H1 (cell line): ENCODE results near the gene ELOVL1.

ENCODE experiments used
- CTCF ChIP-seq, 3 experiments: IDR thresholded peaks; 1 replicate in 2 of 3; 2 replicates in 1 of 3; pipeline versions ENCODE4 v1.5.1 to v1.6.1; 2011; ENCODE audit warnings: low read length in 3 of 3, mild to moderate bottlenecking in 3 of 3, inconsistent platforms in 2 of 3, low read depth in 1 of 3, moderate library complexity in 1 of 3; ENCODE audit not compliant: insufficient read depth in 1 of 3; ENCODE audit errors: control extremely low read depth in 1 of 3
- E2F6 ChIP-seq: IDR thresholded peaks from 2 replicates; pipeline ENCODE4 v1.6.1; 2012; ENCODE audit warnings: inconsistent platforms
- EZH2 ChIP-seq: fragments of 200-600 bp; sonication (generic); IDR thresholded peaks from 2 replicates; pipeline ENCODE4 v1.7.1; 2012; ENCODE audit warnings: low read depth, mild to moderate bottlenecking, moderate library complexity, low read length, inconsistent platforms; ENCODE audit not compliant: severe bottlenecking
- MAX ChIP-seq: IDR thresholded peaks from 2 replicates; pipeline ENCODE4 v1.6.1; 2012; ENCODE audit warnings: inconsistent platforms
- NRF1 ChIP-seq: IDR thresholded peaks from 2 replicates; pipeline ENCODE4 v1.6.1; 2011; ENCODE audit warnings: mild to moderate bottlenecking, low read depth, low read length, improper control_type of control experiment
- POLR2A ChIP-seq, 2 experiments: IDR thresholded peaks; 1 replicate in 1 of 2; 2 replicates in 1 of 2; pipeline ENCODE4 v1.6.1; 2011; ENCODE audit warnings: low read depth in 2 of 2, low read length in 2 of 2, mild to moderate bottlenecking in 2 of 2; ENCODE audit errors: control extremely low read depth in 1 of 2
- SP1 ChIP-seq: IDR thresholded peaks from 2 replicates; pipeline ENCODE4 v1.6.1; 2011; ENCODE audit warnings: low read depth, low read length
- SRF ChIP-seq: IDR thresholded peaks from 2 replicates; pipeline ENCODE4 v1.6.1; 2011; ENCODE audit warnings: mild to moderate bottlenecking, low read depth, low read length, moderate library complexity
- SUZ12 ChIP-seq: fragments of 200-600 bp; sonication (generic); IDR thresholded peaks from 2 replicates; pipeline ENCODE4 v1.6.1; 2012; ENCODE audit warnings: mild to moderate bottlenecking, inconsistent platforms, low read length, moderate library complexity, mixed read lengths
- TAF1 ChIP-seq: IDR thresholded peaks from 2 replicates; pipeline ENCODE4 v1.6.1; 2011; ENCODE audit warnings: mild to moderate bottlenecking, low read depth, low read length
- USF2 ChIP-seq: IDR thresholded peaks from 2 replicates; pipeline ENCODE4 v1.6.1; 2011; ENCODE audit warnings: low read length, improper control_type of control experiment

- TF ChIP-seq CTCF (IDR thresholded peaks at IDR 0.05; ENCODE audit: control extremely low read depth in 1 of 3, insufficient read depth in 1 of 3, low read depth in 1 of 3, low read length in 3 of 3) (no peak), POLR2A (IDR thresholded peaks at IDR 0.05; ENCODE audit: control extremely low read depth in 1 of 2, low read depth in 2 of 2, low read length in 2 of 2) (no peak), MAX (no peak), EZH2 (no peak), SRF (no peak), NRF1 (no peak), USF2 (no peak), TAF1 (no peak), SUZ12 (no peak), SP1 (no peak), E2F6 (no peak)
Observed at GRCh38 chr1:43387976-43388599, 20.3 kb upstream of the ELOVL1 start.
